Activated effector memory CD4-positive, alpha-beta T cell treated with anti-CD3 and anti-CD28 coated beads, Interleukin-2, amount 50 U/mL, for 16 hours (primary cell): Measurements from ENCODE around the gene PTPRA.
"Not testable (repeated sequence)": the region's sequence is repeated elsewhere in the genome, so short reads cannot be mapped to it uniquely, and the experiment has no call there.

Experiments
- DNase-seq: peaks from one replicate; pipeline ENCODE4 v3.0.0-alpha.2; 2020

PTPRA gene

DNA sequence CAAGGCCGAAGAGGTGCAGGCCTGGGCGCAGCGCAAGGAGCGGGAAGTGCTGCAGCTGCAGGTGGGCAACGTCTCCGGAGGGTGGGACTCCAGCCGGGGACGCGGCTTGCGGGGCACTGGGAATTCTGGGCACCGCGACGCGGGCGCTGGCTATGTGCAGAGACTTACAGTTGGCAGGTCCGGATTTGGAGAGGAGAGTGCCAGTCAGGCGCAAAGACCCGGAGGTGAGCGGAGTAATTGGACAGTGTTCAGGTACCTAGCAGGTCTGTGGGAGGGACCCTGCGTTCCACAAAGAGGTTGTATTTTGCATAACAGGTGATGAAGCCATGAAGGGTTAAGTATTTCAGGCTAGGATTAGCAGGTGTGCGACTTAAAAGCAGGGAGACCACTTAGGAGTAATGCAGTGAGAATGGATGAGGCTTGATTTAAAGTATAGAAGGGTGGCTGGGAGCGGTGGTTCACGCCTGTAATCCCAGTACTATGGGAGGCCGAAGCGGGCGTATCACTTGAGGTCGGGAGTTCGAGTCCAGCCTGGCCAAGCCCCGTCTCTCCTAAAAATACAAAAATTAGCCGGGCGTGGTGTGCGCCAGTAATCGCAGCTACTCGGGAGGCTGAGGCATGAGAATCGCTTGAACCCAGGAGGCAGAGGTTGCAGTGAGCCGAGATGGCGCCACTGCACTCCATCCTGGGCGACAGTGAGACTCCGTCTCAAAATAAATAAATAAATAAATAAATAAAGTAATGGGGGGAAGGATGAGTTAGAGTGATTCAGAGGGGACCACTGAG, 173.6 kb downstream of the PTPRA start:
- DNase-seq: no peak

DNA sequence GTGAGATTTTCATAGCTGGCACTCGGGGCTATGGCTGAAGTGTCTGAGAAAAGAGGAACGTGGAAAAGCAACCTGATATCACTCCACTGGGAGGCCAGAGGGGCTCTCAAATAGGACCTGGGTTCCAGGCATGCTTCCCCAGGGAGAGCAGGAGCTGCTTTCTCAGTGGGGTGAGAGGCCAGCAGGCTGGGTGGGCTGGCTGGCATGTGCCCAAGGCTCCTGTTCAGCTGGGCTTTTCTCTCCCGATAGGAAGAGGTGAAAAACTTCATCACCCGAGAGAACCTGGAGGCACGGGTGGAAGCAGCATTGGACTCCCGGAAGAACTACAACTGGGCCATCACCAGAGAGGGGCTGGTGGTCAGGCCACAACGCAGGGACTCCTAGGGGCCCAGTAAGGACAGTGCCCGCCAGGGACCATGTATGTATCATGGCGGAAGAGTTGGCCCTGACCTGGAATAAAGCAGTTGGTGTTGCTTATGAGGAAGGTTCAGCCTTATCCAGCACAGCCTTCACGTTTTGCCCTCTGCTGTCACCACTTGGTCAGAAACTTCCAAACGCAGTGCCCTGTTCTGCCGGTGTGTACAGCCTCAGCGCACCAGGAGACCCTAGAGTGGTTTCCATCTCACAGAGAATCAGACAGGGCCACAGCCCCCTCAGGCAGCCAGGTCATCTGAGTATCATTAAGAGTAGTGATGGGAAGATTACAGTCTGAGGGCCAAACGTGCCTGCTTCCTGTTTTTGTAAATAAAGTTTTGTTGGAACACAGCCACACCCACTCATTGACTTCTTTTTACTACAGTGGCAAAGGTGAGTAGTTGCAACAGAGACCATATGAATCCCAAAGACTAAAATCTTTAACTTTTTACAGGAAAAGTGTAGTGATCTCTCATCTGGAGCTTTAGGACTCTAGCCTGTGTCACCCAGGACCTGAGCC, 174.5 kb downstream of the PTPRA start:
- DNase-seq: no peak

DNA sequence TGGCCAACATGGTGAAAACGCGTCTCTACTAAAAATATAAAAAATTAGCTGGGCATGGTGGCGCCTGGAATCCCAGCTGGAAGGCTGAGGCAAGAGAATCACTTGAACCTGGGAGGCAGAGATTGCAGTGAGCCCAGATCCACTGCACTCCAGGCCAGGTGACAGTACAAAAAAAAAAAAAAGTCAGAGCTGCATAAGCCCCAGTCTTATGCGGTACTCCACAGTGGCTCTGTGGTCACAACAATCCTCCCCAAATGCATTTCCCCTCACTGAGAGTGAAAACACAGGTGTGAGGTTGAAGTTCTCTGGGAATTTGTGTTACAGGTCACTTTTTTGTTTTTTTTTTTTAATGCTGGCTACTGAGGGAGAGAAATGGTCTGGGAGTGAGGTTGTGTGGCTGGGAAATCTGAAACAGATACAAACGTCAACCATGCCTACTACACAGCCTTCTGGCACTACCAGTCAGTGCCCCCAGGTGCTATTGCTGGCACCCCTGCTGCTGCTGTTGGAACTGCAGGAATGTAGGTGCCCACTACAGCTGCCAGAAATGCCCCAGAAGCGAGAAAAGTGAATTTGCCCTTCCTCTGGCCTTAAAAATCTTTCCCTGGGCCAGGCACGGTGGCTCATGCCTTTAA, 178.2 kb downstream of the PTPRA start:
- no peak for DNase-seq

DNA sequence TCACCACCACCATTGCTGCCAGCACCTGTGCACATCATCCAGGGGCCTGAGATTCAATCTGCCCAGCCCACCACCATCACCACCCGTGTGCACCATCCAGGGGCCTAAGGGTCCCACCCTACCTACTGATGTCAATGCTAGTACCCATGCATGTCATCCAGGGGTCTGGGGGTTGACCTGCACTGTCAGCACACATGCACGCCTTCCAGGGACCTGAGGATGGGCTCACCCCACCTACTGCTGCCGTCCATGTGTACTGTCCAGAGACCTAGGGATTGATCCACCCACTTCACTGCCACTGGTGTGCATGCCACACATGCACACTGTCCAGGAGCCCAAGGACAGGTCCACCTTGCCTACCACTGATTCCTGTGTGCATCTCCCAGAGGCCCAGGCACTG, 186.2 kb downstream of the PTPRA start:
- no peak for DNase-seq

DNA sequence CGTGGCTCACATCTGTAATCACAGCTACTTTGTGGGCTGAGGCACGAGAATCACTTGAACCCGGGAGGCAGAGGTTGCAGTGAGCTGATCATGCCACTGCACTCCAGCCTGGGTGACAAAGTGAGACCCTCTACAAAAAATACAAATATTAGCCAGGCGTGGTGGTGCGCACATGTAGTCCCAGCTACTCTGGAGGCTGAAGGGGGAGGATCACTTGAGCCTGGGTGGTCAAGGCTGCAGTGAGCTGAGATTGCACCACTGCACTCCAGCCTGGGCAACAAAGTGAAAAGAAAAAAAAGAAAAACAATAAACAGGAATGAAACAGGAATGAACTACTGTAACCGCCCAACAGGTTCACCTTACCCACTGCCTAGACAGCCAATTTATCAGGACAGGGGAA, 190.8 kb downstream of the PTPRA start:
- not testable (repeated sequence) for DNase-seq

DNA sequence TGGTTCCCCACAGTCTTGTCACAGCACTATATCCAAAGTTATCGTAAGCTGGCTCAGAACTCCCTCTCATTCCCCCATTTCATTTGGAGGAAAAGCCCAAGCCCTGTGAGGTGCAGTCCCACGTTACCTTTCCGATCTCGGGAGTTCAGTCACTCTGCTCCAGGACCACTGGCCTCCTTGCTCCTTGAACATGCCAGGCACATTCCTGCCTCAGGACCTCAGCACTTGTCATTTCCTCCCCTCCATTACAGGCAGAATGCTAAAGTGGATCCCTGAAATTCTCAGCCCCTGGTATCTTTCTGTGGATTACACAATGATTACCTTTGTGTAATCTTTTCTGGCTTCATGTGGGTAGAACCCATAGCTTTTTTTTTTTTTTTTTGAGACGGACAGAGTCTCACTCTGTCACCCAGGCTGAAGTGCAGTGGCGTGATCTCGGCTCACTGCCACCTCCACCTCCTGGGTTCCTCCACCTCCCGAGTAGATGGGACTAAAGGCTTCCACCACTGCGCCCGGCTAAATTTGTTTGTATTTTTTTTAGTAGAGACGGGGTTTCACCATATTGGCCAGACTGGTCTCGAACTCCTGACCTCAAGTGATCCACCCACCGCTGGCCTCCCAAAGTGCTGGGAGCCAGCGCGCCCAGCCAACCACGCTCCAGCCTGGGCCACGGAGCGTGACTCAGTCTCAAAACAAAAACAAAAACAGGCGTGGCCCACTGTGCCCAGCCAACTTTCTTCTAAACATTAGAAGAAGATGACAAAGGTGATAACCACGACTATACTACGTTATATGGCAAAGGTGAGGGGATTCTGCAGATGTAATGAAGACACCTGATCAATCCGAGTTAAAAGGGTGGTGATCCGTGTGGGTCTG, 194.1 kb downstream of the PTPRA start:
- DNase-seq: no peak

DNA sequence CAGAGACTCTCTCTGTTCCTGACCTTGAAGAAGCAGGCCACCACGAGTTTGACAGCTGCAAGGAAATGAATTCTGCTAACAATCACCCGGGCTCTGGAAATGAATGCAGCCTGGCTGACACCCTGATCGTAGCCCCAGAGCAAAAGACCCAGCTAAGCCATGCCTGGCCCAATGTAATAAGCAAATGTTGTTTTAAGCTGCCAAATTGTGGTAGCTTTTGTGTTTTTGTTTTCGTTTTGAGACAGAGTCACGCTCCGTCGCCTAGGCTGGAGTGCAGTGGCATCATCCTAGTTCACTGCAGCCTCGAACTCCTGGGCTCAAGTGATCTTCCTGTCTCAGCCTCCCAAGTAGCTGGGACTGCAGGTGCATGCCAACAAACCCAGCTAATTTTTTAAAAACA, 194.8 kb downstream of the PTPRA start:
- DNase-seq: no peak

DNA sequence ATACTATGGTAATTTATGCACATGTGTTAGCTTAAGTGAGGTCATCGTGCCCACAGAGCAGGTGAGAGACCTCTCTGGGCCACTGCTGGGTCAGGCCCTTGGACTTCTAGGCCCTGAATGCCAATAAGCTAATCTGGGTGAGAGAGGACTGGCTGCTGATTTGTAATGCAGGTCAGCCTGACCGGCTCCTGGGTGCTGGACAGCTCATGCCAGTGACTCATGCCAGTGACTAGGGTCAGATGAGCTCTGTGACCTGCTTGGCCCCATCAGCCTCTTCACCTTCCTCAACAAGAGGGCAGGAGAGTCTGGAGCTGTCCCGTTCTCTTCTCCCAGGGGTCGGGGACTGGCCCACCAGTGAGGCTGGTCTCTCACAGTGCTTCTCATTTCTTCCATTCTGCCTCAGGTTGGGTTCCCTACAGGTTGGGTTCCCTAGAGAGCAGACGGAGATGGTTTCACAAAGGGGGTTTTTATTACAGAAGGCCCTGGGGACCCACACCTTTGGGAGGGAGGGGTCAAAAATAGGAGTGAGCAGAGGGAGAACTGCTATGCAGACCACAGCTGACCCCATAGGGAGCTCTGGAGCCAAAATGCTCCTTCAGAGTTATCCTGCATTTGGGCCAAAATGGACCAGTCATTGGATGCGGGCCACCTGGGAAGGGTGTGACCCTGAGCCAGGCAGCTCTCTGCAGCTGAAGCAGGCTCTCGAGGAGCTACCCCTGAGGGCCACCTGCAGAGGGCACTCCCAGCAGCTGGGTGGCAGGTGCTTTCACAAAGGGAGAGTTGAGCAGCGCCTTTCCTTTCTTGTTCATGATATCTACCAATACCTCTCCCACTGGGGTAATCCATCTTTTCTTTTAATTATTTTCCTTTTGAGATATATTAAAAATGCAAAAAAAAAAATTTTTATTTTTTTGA, 196.0 kb downstream of the PTPRA start:
- no peak for DNase-seq

DNA sequence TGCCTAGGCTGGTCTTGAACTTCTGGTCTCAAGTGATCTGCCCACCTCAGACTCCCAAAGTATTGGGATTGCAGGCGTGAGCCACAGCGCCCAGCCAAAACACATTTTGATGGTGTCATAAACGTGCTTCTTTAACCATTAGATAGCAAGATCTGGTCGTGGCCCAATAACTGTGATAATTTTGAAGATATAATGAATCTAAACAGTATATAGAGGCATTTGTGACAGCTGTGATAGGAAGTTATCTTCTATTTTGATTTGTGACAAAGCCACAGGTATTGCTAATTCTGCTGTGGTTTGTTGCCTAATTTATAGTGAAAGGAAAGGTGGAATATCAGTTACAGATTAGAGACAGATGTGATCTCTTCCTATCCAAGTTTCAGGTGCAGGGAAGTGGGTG, 197.4 kb downstream of the PTPRA start:
- DNase-seq: no peak

DNA sequence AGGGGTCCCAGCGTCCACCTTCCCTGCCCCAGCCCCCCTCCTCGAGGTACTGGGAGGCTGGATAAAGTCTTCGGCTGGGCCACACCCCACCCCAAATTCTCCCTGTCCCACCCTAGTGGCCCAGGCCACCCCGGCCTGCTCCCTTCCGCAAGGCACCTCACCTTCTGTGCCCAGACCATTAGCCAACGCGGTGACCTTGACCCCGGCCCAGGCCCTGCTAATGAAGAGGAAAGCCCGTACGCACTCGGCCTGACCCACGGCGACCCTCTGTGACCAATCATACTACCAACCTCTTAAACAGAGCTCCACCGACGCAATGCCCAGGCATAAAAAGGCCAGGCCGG, 198.0 kb downstream of the PTPRA start:
- no peak for DNase-seq

DNA sequence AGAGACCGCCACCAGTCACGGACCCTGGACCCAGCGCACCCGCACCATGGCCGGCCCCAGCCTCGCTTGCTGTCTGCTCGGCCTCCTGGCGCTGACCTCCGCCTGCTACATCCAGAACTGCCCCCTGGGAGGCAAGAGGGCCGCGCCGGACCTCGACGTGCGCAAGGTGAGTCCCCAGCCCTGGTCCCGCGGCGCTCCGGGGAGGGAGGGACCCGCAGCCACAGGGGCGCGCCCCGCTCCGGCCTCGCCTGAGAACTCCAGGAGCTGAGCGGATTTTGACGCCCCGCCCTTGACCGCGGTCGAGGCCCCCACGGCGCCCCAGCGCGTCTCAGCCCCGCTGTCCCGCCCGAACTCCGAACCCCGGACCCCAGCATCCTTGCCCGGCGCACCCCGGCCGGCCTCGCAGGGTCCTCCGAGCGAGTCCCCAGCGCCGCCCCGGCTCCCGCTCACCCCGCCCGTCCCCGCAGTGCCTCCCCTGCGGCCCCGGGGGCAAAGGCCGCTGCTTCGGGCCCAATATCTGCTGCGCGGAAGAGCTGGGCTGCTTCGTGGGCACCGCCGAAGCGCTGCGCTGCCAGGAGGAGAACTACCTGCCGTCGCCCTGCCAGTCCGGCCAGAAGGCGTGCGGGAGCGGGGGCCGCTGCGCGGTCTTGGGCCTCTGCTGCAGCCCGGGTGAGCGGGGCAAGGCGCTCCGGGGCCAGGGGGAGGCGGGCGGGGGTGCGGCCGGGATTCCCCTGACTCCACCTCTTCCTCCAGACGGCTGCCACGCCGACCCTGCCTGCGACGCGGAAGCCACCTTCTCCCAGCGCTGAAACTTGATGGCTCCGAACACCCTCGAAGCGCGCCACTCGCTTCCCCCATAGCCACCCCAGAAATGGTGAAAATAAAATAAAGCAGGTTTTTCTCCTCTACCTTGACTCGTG, 198.6 kb downstream of the PTPRA start, which contains the start of gene OXT:
Gene OXT (plus strand): TSS at position 11 of the 920 bp plus-strand sequence. CDS start 36 bp downstream, at position 47.
- peak; percentile 89 for DNase-seq

DNA sequence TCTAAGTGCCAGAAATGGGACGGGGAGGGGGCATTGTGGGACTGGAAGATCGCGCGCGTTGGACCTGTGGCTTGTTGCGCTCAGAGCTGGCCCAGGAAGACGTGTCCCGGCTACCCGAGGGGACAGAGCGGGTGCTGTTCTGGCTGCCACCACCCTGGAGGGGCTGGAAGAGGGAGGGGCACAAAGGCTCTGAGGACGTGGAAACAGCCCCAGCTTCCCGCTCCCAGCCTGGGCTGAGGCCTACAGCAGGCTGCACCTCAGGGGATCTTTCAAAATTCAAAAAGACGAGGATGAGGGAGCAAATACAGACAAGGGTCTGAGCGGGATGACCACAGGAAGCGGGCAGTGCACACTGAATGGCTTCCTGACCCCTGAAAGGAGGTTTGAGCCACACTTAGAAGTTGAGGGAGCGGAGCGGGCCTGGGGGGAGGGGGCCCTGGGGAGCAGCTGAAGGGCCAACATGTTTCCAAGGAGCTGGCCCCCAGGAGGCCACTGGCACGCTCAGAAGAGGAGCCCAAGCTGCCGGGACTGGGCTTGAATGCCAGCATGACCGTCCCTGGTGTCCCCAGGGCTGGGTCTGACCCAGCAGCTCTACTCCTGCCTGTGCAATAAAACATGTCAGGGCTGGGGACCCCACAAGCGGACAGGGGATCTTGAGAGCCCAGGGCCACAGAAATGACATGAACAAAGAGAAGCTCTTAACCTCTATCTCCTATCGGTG, 199.4 kb downstream of the PTPRA start:
- no peak for DNase-seq

DNA sequence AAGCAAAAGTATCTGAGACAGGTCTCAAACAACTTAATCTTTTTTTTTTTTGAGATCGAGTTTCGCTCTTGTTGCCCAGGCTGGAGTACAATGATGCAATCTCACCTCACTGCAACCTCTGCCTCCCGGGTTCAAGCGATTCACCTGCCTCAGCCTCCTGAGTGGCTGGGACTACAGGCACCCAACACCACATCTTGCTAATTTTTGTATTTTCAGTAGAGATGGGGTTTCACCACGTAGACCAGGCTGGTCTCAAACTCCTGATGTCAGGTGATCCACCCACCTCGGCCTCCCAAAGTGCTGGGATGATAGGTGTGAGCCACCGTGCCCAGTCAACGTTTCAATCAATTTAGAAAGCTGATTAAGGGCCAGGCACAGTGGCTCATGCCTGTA, 200.0 kb downstream of the PTPRA start:
- DNase-seq: not testable (repeated sequence)

DNA sequence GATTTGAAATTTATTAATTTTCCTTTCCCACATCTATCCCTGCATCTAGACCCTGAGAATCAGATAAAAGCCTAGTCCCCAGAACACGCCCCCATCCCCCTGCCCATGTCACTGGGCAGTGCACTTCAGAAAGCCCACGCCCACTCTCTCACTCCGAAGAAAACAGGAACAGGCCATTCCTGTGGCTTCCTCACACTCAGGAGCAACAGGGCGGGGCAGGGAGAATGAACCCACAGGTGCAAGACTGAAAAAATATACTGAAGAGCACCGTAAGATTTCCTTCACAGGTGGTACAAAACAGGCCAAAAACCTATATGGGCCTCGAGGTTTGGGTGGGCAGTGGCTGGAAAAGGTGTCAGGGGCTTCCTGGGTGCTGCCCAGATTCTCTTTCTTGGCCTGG, 201.5 kb downstream of the PTPRA start:
- DNase-seq: no peak

DNA sequence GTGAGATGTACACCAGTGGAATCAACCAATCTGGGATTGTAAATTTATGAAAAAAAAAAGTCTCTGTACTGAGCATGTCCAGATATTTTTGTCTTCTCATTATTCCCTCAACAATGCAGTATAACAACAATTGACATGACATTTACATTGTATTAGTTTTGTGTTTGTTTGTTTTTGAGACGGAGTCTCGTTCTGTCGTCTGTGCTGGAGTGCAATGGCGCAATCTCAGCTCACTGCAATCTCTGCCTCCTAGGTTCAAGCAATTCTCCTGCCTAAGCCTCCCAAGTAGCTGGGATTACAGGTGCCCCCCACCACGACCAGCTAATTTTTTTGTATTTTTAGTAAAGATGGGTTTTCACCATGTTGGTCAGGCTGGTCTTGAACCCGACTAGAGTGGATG, 202.0 kb downstream of the PTPRA start:
- DNase-seq: not testable (repeated sequence)

DNA sequence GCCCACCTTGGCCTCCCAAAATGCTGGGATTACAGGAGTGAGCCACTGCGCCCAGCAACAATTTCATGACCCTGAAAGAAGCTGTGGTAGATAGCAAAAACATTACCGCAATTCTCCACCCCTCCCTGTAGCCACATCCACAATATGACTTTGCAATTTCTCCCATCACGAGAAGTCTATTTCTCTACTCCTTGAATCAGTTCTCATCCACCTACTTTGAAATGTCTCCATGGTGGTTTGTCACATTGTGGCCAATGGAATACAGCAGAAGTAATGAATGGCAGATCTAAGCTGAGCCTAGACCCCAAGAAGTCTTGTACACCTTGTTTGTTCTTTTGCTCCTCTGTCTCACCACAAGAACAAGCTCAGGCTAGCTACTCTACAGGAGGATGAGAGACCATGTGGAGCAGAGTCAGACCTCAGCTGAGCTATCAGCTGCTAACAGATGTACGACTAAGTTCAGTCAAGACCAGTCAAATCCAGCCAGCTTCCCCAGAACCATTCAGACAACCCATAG, 204.4 kb downstream of the PTPRA start:
- DNase-seq: no peak

DNA sequence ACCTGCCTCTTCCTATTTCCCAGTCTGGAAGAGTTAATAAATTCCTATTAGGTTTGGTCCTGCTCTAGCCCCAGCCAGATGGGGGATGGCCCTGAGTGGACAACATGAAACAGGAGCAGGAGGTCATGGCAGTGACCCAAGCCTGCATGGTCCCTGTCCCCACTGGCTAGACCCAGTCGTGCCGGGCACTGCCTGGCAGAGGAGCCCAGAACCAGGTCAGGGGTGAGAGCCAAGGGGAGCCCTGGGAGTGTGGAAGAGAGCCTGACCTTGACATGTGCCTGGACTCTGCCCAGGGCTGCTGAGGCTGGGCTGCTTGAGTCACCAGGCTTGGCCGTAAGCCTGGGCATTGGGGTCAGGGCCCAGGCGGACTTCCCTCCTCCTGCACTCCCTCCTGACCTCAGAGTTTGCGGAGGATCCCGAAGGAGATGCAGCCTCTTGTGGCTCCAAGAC, 207.7 kb downstream of the PTPRA start:
- no peak for DNase-seq

DNA sequence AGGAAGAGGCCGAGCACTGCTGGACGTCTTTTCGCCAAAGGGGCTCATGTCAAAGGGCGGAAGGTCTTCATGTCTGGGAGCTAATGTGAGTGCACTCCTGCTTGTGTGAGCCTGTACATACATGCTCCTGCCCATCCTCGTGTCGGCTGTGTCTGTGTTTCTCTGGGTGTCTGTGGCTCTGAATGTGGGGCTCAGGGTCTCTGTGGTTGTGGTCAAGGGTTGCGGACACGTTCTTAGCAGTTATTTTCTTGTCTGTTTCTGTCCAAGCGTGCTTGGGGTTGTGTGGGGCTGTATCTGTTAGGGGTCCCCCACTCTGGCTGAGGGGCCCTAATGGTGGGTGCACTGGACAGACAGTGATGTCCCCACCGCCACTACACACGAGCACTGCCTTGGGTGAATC, 208.4 kb downstream of the PTPRA start:
- DNase-seq: no peak

DNA sequence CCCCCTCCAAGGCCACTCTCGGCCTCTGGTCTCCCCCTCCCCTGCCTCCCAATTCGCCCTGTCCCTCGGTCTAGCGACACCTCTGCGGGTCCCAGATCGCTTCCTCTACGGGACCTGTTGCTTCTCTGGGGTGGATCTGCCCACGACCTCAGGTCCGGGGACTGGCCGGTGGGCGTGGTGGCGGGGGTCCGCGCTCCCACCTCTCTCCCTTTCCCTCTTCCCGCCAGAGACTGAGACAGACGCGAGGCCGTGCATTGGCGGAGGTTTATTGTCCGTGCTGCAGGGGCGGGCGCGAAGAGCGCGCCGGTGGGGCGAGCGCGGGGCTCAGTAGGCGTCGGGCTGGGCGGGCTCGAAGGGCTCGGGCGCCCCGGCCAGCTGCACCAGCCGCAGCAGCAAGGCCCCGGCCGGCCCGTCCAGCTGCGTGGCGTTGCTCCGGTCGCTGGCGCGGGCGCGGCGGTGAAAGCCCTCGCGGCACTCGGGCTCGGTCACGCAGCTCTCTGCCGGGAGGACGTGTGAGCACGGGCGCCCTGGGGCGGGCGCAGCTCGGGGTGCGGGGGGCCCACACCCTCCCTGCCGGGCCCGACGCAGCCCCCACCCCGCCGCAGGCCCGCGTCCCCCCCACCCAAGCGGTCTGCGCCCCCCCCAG, 209.1 kb downstream of the PTPRA start:
- DNase-seq: no peak
